Measurements from ENCODE around the gene PRELID1.

The PRELID1 gene

GRCh38 chr5:177312649-177313181 lies 9.1 kb downstream of the PRELID1 start:
- Histone ChIP-seq H3K27me3 (ENCODE audit: control insufficient read depth in 1 of 2, insufficient read depth in 2 of 2, low read length in 2 of 2) (no peaks in the 10 kb centered on the region), H3K4me1 (ENCODE audit: control insufficient read depth in 1 of 2, insufficient read depth in 2 of 2, low read length in 2 of 2) (peaks cover 27 to 31% of the 10 kb centered on the region in 2 donors), H3K27ac (ENCODE audit: low read depth, low read length) (no peak overlapping the region), H3K9ac (ENCODE audit: low read depth in 1 of 2, low read length in 2 of 2) (peak overlapping the region; percentile 36 to 51), H3K36me3 (ENCODE audit: control insufficient read depth in 1 of 2, insufficient read depth in 2 of 2, low read length in 2 of 2) (peaks cover 2 to 4% of the 10 kb centered on the region in 2 donors), H3K9me3 (ENCODE audit: control insufficient read depth in 1 of 2, low read length in 2 of 2) (no peaks in the 10 kb centered on the region), H3K4me3 (ENCODE audit: low read depth in 1 of 2, low read length in 2 of 2) (peak overlapping the region; percentile 53 to 74)

GRCh38 chr5:177313561-177314259 lies 10.1 kb downstream of the PRELID1 start:
- H3K27ac ChIP-seq (ENCODE audit: low read depth, low read length), result no peak overlapping the region
- H3K4me1 ChIP-seq (ENCODE audit: control insufficient read depth in 1 of 2, insufficient read depth in 2 of 2, low read length in 2 of 2), result peaks cover 27% of the 10 kb centered on the region in 2 donors
- no peak overlapping the region for H3K4me3 ChIP-seq (ENCODE audit: low read depth in 1 of 2, low read length in 2 of 2)
- H3K9ac ChIP-seq (ENCODE audit: low read depth in 1 of 2, low read length in 2 of 2), result no peak overlapping the region
- peaks cover 2 to 4% of the 10 kb centered on the region in 2 donors for H3K36me3 ChIP-seq (ENCODE audit: control insufficient read depth in 1 of 2, insufficient read depth in 2 of 2, low read length in 2 of 2)
- no peaks in the 10 kb centered on the region for H3K9me3 ChIP-seq (ENCODE audit: control insufficient read depth in 1 of 2, low read length in 2 of 2)
- H3K27me3 ChIP-seq (ENCODE audit: control insufficient read depth in 1 of 2, insufficient read depth in 2 of 2, low read length in 2 of 2), result no peaks in the 10 kb centered on the region

GRCh38 chr5:177314376-177315342 lies 11.1 kb downstream of the PRELID1 start:
- H3K27me3 ChIP-seq (ENCODE audit: control insufficient read depth in 1 of 2, insufficient read depth in 2 of 2, low read length in 2 of 2), result no peaks in the 10 kb centered on the region
- peaks cover 0 to 4% of the 10 kb centered on the region in 2 donors for H3K36me3 ChIP-seq (ENCODE audit: control insufficient read depth in 1 of 2, insufficient read depth in 2 of 2, low read length in 2 of 2)
- no peak overlapping the region for H3K4me3 ChIP-seq (ENCODE audit: low read depth in 1 of 2, low read length in 2 of 2)
- no peak overlapping the region for H3K9ac ChIP-seq (ENCODE audit: low read depth in 1 of 2, low read length in 2 of 2)
- no peaks in the 10 kb centered on the region for H3K9me3 ChIP-seq (ENCODE audit: control insufficient read depth in 1 of 2, low read length in 2 of 2)
- H3K27ac ChIP-seq (ENCODE audit: low read depth, low read length), result no peak overlapping the region
- H3K4me1 ChIP-seq (ENCODE audit: control insufficient read depth in 1 of 2, insufficient read depth in 2 of 2, low read length in 2 of 2), result peaks cover 22 to 27% of the 10 kb centered on the region in 2 donors

GRCh38 chr5:177315411-177315810 lies 11.8 kb downstream of the PRELID1 start:
- no peaks in the 10 kb centered on the region for H3K9me3 ChIP-seq (ENCODE audit: control insufficient read depth in 1 of 2, low read length in 2 of 2)
- H3K27ac ChIP-seq (ENCODE audit: low read depth, low read length), result no peak overlapping the region
- no peaks in the 10 kb centered on the region for H3K27me3 ChIP-seq (ENCODE audit: control insufficient read depth in 1 of 2, insufficient read depth in 2 of 2, low read length in 2 of 2)
- H3K36me3 ChIP-seq (ENCODE audit: control insufficient read depth in 1 of 2, insufficient read depth in 2 of 2, low read length in 2 of 2), result peaks cover 4 to 5% of the 10 kb centered on the region in 2 donors
- no peak overlapping the region for H3K4me3 ChIP-seq (ENCODE audit: low read depth in 1 of 2, low read length in 2 of 2)
- no peak overlapping the region for H3K9ac ChIP-seq (ENCODE audit: low read depth in 1 of 2, low read length in 2 of 2)
- H3K4me1 ChIP-seq (ENCODE audit: control insufficient read depth in 1 of 2, insufficient read depth in 2 of 2, low read length in 2 of 2), result peaks cover 15 to 20% of the 10 kb centered on the region in 2 donors

- Histone ChIP-seq H3K27me3 (ENCODE audit: control insufficient read depth in 1 of 2, insufficient read depth in 2 of 2, low read length in 2 of 2) (no peaks in the 10 kb centered on the region), H3K9me3 (ENCODE audit: control insufficient read depth in 1 of 2, low read length in 2 of 2) (no peaks in the 10 kb centered on the region), H3K4me1 (ENCODE audit: control insufficient read depth in 1 of 2, insufficient read depth in 2 of 2, low read length in 2 of 2) (peaks cover 9 to 14% of the 10 kb centered on the region in 2 donors)
Observed at GRCh38 chr5:177316005-177316404, 12.4 kb downstream of the PRELID1 start.

GRCh38 chr5:177317959-177318377 lies 14.4 kb downstream of the PRELID1 start:
- Histone ChIP-seq H3K9me3 (ENCODE audit: control insufficient read depth in 1 of 2, low read length in 2 of 2) (no peaks in the 10 kb centered on the region), H3K36me3 (ENCODE audit: control insufficient read depth in 1 of 2, insufficient read depth in 2 of 2, low read length in 2 of 2) (peaks cover 4 to 10% of the 10 kb centered on the region in 2 donors), H3K4me3 (ENCODE audit: low read depth in 1 of 2, low read length in 2 of 2) (no peak overlapping the region), H3K9ac (ENCODE audit: low read depth in 1 of 2, low read length in 2 of 2) (no peak overlapping the region), H3K4me1 (ENCODE audit: control insufficient read depth in 1 of 2, insufficient read depth in 2 of 2, low read length in 2 of 2) (peaks cover under 1 to 1% of the 10 kb centered on the region in 2 donors), H3K27ac (ENCODE audit: low read depth, low read length) (no peak overlapping the region), H3K27me3 (ENCODE audit: control insufficient read depth in 1 of 2, insufficient read depth in 2 of 2, low read length in 2 of 2) (no peaks in the 10 kb centered on the region)

More at GRCh38 chr5:177316005-177316404, 12.4 kb downstream of the PRELID1 start:
- no peak overlapping the region for H3K27ac ChIP-seq (ENCODE audit: low read depth, low read length)
- no peak overlapping the region for H3K9ac ChIP-seq (ENCODE audit: low read depth in 1 of 2, low read length in 2 of 2)
- H3K4me3 ChIP-seq (ENCODE audit: low read depth in 1 of 2, low read length in 2 of 2), result no peak overlapping the region
- peaks cover 4 to 8% of the 10 kb centered on the region in 2 donors for H3K36me3 ChIP-seq (ENCODE audit: control insufficient read depth in 1 of 2, insufficient read depth in 2 of 2, low read length in 2 of 2)

- H3K27me3 ChIP-seq (ENCODE audit: control insufficient read depth in 1 of 2, insufficient read depth in 2 of 2, low read length in 2 of 2), result no peaks in the 10 kb centered on the region
- peaks cover 4 to 10% of the 10 kb centered on the region in 2 donors for H3K36me3 ChIP-seq (ENCODE audit: control insufficient read depth in 1 of 2, insufficient read depth in 2 of 2, low read length in 2 of 2)
- no peak overlapping the region for H3K27ac ChIP-seq (ENCODE audit: low read depth, low read length)
- H3K9ac ChIP-seq (ENCODE audit: low read depth in 1 of 2, low read length in 2 of 2), result no peak overlapping the region
- H3K4me1 ChIP-seq (ENCODE audit: control insufficient read depth in 1 of 2, insufficient read depth in 2 of 2, low read length in 2 of 2), result peaks cover 0 to under 1% of the 10 kb centered on the region in 2 donors
- no peaks in the 10 kb centered on the region for H3K9me3 ChIP-seq (ENCODE audit: control insufficient read depth in 1 of 2, low read length in 2 of 2)
- no peak overlapping the region for H3K4me3 ChIP-seq (ENCODE audit: low read depth in 1 of 2, low read length in 2 of 2)
Observed at GRCh38 chr5:177319913-177320588, 16.5 kb downstream of the PRELID1 start.

- H3K27ac ChIP-seq (ENCODE audit: low read depth, low read length), result no peak overlapping the region
- H3K36me3 ChIP-seq (ENCODE audit: control insufficient read depth in 1 of 2, insufficient read depth in 2 of 2, low read length in 2 of 2), result peaks cover 4 to 10% of the 10 kb centered on the region in 2 donors
- H3K9me3 ChIP-seq (ENCODE audit: control insufficient read depth in 1 of 2, low read length in 2 of 2), result no peaks in the 10 kb centered on the region
- H3K9ac ChIP-seq (ENCODE audit: low read depth in 1 of 2, low read length in 2 of 2), result no peak overlapping the region
- H3K4me1 ChIP-seq (ENCODE audit: control insufficient read depth in 1 of 2, insufficient read depth in 2 of 2, low read length in 2 of 2), result peaks cover 4 to 9% of the 10 kb centered on the region in 2 donors
- no peaks in the 10 kb centered on the region for H3K27me3 ChIP-seq (ENCODE audit: control insufficient read depth in 1 of 2, insufficient read depth in 2 of 2, low read length in 2 of 2)
- H3K4me3 ChIP-seq (ENCODE audit: low read depth in 1 of 2, low read length in 2 of 2), result no peak overlapping the region
Observed at GRCh38 chr5:177320879-177321278, 17.3 kb downstream of the PRELID1 start.

GRCh38 chr5:177325868-177326381 lies 22.3 kb downstream of the PRELID1 start:
- Histone ChIP-seq H3K27ac (ENCODE audit: low read depth, low read length) (no peak overlapping the region), H3K4me3 (ENCODE audit: low read depth in 1 of 2, low read length in 2 of 2) (peak overlapping the region in 1 of 2 donors; percentile 8), H3K9ac (ENCODE audit: low read depth in 1 of 2, low read length in 2 of 2) (no peak overlapping the region)

More at GRCh38 chr5:177325868-177326381, 22.3 kb downstream of the PRELID1 start:
- Histone ChIP-seq H3K9me3 (ENCODE audit: control insufficient read depth in 1 of 2, low read length in 2 of 2) (no peaks in the 10 kb centered on the region), H3K27me3 (ENCODE audit: control insufficient read depth in 1 of 2, insufficient read depth in 2 of 2, low read length in 2 of 2) (no peaks in the 10 kb centered on the region), H3K36me3 (ENCODE audit: control insufficient read depth in 1 of 2, insufficient read depth in 2 of 2, low read length in 2 of 2) (peaks cover 9 to 19% of the 10 kb centered on the region in 2 donors), H3K4me1 (ENCODE audit: control insufficient read depth in 1 of 2, insufficient read depth in 2 of 2, low read length in 2 of 2) (peaks cover 6 to 10% of the 10 kb centered on the region in 2 donors)

Data from duodenal mucosa (tissue), 2 donors.